ENCODE results near the gene SMARCA2.
A peak's percentile ranks its signal among the peaks of the same experiment; 100 is the strongest.

The SMARCA2 gene

DNA sequence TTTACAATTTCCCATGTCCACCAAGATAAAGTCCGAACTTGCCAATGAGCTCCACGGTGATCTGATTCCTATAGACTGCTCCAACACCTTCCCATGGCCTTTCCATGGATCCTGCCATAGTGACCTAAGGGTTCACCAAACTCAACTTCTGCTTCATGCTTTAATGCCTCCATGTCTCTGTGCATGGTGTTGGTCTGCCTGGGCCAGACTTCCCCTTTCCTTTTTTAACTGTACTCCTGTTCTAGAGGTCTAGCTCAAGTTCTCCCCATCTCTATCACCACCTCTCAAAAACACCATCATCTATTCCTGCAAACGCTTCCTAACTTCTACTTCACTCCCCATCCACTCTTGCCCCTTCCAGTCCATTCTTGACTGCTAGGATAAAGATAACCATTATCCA, 14.8 kb upstream of the SMARCA2 start:
- H3K4me1 ChIP-seq: no peaks in the 10 kb centered on the region
- no peaks in the 10 kb centered on the region for H3K36me3 ChIP-seq
- intact Hi-C loops (cut with DNase I; ENCODE audit: low total_unique reads): no loop called here
- no peaks in the 10 kb centered on the region for H3K27me3 ChIP-seq
- no peak overlapping the region for H3K27ac ChIP-seq
- TF ChIP-seq, protein P1, sequence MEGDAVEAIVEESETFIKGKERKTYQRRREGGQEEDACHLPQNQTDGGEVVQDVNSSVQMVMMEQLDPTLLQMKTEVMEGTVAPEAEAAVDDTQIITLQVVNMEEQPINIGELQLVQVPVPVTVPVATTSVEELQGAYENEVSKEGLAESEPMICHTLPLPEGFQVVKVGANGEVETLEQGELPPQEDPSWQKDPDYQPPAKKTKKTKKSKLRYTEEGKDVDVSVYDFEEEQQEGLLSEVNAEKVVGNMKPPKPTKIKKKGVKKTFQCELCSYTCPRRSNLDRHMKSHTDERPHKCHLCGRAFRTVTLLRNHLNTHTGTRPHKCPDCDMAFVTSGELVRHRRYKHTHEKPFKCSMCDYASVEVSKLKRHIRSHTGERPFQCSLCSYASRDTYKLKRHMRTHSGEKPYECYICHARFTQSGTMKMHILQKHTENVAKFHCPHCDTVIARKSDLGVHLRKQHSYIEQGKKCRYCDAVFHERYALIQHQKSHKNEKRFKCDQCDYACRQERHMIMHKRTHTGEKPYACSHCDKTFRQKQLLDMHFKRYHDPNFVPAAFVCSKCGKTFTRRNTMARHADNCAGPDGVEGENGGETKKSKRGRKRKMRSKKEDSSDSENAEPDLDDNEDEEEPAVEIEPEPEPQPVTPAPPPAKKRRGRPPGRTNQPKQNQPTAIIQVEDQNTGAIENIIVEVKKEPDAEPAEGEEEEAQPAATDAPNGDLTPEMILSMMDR (IDR thresholded peaks at IDR 0.05): no peak
- no peak overlapping the region for H3K4me3 ChIP-seq
- no peak for DNase-seq
- H3K9me3 ChIP-seq: no peaks in the 10 kb centered on the region

DNA sequence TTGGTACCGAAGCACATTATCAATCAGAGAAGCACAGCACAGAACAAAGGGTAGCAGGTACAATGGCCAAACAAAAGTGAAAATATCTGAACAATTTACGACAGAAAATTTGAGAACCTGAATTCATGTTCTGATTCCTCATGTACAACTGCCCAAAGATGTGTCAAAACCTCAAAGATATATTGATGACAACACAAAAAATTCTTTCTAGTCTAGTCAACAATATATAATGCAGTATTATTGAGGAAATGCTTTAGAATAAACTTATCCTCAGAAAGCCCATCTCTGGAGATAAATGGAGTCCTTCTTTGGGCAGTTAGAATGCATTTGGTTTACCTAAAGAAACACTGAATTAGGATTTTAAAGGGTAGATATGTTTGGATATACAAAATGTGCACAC, 6.8 kb upstream of the SMARCA2 start:
- no peak for DNase-seq
- TF ChIP-seq, protein P1 (IDR thresholded peaks at IDR 0.05): no peak
- Histone ChIP-seq H3K27ac (no peak overlapping the region), H3K36me3 (no peaks in the 10 kb centered on the region), H3K9me3 (no peaks in the 10 kb centered on the region), H3K4me1 (peaks cover 0 to 4% (median 2%) of the 10 kb centered on the region in 4 donors), H3K4me3 (no peak overlapping the region), H3K27me3 (peaks cover 0 to 2% of the 10 kb centered on the region in 2 donors)
- intact Hi-C loops (cut with DNase I; ENCODE audit: low total_unique reads): no loop called here

- no peak for DNase-seq
- intact Hi-C loops (cut with DNase I; ENCODE audit: low total_unique reads): loop anchor here (10.0 kb wide), 3 partner anchors 112 to 832 kb away; partner anchors contain the start of genes PUM3 and VLDLR
- H3K9me3 ChIP-seq: no peaks in the 10 kb centered on the region
- TF ChIP-seq, protein P1 (IDR thresholded peaks at IDR 0.05): no peak
- H3K4me3 ChIP-seq: no peak overlapping the region
- H3K36me3 ChIP-seq: no peaks in the 10 kb centered on the region
- H3K27me3 ChIP-seq: no peaks in the 10 kb centered on the region
- peaks cover 0 to 13% (median 8%) of the 10 kb centered on the region in 4 donors for H3K4me1 ChIP-seq
- H3K27ac ChIP-seq: no peak overlapping the region
Measured at GRCh38 chr9:2012347-2012746, 2.8 kb upstream of the SMARCA2 start.

- H3K4me1 ChIP-seq: peaks cover 0 to 20% (median 14%) of the 10 kb centered on the region in 4 donors
- intact Hi-C loops (cut with DNase I; ENCODE audit: low total_unique reads): loop anchor here (10.0 kb wide), 3 partner anchors 111 to 831 kb away; partner anchors contain the start of genes PUM3 and VLDLR
- H3K9me3 ChIP-seq: no peaks in the 10 kb centered on the region
- H3K36me3 ChIP-seq: no peaks in the 10 kb centered on the region
- H3K27ac ChIP-seq: peak overlapping the region; percentile 96 to 97
- no peak for DNase-seq
- H3K27me3 ChIP-seq: no peaks in the 10 kb centered on the region
- TF ChIP-seq, protein P1 (IDR thresholded peaks at IDR 0.05): peak in 1 of 2 experiments; percentile 12
- H3K4me3 ChIP-seq: peak overlapping the region; percentile 67 to 76
Measured at GRCh38 chr9:2013743-2014475, 1.2 kb upstream of the SMARCA2 start.

DNA sequence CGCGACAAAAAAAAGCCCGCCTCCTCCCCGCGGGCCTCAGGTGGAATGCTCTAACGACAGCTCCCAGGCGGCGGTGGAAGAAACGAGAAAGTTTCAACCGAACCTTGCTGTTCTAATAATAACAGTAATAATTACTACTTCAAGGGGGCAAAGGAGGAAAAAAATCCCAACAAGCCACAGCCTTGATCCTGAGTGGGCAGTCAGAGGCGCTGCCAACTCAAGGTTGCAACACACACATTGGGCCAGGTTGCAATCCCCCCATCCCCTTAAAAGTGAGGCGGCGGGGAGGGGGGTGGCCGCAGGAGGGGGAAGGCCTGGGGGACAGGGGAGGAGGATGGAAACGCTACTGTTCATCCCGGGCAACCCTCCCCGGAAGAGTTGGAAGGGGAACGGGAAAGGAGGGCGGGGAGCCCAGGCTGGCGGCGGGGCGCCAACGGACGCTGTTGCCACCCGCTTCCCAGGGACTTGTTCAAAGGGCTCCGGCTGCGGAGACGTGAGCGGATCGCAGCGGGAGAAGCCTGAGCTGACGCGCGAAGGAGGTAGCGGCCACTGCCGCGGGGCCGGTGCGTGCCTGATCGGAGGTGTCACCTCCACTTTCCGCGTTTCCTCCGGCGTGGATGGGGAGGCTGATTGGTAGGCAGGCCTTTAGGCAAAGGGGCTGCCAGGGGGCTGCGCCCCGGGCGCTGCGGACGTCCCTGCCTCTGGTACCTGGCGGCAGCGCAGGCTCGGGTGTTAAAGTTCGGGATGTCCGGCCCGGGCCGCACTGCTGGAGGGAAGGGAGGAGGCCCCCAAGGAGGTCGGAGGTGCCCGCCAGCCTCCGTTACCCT, 647 bp downstream of the SMARCA2 start:
- H3K4me1 ChIP-seq: peaks cover 0 to 35% (median 30%) of the 10 kb centered on the region in 4 donors
- TF ChIP-seq, protein P1 (IDR thresholded peaks at IDR 0.05): no peak
- no peaks in the 10 kb centered on the region for H3K27me3 ChIP-seq
- peak overlapping the region; percentile 96 to 97 for H3K27ac ChIP-seq
- no peaks in the 10 kb centered on the region for H3K36me3 ChIP-seq
- intact Hi-C loops (cut with DNase I; ENCODE audit: low total_unique reads): loop anchor here (10.0 kb wide), 3 partner anchors 109 to 829 kb away; partner anchors contain the start of genes PUM3 and VLDLR
- no peaks in the 10 kb centered on the region for H3K9me3 ChIP-seq
- H3K4me3 ChIP-seq: peak overlapping the region; percentile 67 to 76
- peak; percentile 38 to 81 for DNase-seq
